HTR-8/SVneo (cell line): ENCODE data around the gene KCTD4.
A peak's percentile ranks its signal among the peaks of the same experiment; 100 is the strongest.
"Not testable (repeated sequence)": the region's sequence is repeated elsewhere in the genome, so short reads cannot be mapped to it uniquely, and the experiment has no call there.

Source experiments
- DNase-seq: peaks from one replicate; pipeline ENCODE4 v3.0.0; 2011; ENCODE audit warnings: low spot score, mixed read lengths; ENCODE audit not compliant: insufficient read length
- FAIRE-seq: peaks from 2 replicates; lab custom pipeline; 2011; peaks lifted over from hg19 to GRCh38; lab: Jason Lieb, UNC

KCTD4 gene

DNA sequence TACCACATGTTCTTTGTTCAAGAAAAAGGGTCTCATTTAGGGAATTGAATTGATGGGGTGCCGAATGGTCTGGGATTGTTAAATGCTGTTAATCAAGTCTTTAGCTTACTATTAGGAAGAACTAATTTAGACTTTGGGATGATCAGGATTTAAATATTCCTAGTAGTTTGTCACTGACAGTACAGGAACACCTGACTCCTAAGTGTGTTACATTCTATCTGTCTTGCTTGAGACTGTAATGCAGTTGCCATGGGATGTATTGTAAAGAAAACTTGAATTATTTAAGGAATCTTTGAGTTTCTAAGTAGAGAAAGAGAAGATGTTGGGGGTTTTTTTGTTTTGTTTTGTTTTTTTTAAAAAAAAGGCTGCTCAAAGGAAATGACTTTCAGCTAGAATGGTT is 17.8 kb upstream of the KCTD4 start:
- no peak for FAIRE-seq
- no peak for DNase-seq

DNA sequence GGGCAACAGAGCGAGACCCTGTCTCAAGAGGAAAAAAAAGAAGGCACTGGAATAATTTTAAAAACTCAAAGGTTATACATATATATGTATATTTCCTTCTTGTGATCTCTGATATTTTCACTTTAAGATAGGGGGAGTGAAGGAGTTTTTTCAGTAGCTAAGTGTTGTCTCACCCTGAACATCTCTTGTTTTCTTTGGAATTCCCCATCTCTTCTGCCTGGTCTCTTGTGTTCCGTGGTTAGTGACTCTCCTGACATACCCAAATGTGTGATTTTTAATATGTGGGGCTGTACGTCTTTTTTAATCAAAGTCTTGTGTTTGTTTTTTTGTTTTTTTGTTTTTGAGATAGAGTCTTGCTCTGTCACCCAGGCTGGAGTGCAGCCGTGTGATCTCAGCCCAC is 15.3 kb upstream of the KCTD4 start:
- DNase-seq (no peak), FAIRE-seq (no peak)

DNA sequence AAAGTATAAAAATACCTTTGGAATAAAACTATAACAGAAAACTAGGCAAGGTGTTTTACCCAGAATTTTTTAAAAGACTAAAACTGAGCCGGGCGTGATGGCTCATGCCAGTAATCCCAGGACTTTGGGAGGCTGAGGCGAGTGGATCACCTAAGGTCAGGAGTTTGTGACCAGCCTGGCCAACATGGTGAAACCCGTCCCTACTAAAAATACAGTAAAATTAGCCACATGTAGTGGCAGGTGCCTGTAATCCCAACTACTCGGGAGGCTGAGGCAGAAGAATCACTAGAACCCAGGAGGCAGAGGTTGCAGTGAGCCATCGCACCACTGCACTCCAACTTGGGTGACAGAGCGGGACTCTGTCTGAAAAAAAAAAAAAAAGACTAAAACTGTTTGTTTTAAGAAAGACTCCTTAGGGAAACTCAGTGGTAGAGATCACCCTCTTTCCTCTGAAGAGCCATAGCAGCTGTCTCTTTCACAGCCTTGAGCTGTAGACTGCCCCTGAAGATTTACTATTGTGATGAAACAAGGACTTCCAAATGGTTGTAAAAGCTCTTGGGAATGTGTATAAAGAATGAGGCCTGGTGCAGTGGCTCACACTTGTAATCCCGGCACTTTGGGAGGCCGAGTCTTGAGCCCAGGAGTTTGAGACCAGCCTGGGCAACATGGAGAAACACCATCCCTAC is 14.7 kb upstream of the KCTD4 start:
- DNase-seq (no peak), FAIRE-seq (no peak)

DNA sequence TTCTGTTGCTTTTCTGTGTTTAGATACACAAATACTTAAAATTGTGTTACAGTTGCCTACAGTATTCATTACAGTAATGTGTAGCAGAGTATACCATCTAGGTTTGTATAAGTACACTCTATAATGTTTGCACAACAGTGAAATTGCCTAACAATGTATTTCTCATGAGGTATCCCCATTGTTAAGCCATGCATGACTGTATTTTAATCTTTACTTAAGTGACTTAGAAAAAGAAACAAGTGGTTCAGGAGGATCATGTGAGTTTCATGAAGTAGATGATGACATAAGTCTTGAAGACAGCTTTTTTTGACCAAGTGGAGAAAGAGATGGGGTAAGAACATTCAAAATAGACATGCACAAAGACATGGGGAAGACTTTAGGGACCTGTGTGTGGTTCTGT is 8.4 kb upstream of the KCTD4 start:
- FAIRE-seq (no peak), DNase-seq (no peak)

DNA sequence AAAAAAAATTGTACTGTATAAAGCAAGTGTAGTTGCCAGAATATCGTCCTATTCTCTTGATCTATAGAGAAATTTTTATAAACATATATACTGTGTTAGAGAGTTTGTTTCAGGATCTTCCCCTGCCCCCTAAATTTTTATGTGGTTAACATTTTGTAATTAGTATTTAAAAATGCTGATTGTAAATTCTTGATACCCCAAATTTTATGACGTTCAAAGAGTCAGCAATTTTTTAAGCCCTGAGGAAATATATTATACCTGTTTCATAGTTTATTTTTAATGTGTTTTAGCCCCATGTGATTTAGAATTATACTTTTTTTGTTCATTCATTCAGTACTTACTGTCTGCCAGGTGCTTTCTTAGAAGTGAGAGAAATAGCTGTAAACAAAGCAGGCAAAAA is 7.3 kb upstream of the KCTD4 start:
- no peak for DNase-seq
- FAIRE-seq, result no peak

DNA sequence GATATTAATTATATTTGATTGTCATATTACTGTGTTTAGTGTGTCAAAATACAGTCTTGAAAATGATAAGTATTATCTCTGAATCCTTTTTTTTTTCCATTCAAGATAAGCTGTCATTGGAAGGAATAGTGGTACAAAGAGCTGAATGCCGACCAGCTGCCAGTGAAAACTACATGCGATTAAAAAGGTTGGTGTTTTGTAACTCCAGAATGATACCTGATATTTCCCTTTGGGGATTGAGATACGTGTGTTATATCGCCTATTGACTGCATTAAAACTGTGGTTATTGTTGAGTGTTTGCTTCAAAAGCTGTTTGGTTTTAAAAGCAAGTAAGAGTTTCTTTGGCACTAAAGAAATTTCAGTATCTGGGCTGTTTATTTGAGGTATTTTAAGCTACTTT is 6.5 kb upstream of the KCTD4 start:
- FAIRE-seq (no peak), DNase-seq (no peak)

DNA sequence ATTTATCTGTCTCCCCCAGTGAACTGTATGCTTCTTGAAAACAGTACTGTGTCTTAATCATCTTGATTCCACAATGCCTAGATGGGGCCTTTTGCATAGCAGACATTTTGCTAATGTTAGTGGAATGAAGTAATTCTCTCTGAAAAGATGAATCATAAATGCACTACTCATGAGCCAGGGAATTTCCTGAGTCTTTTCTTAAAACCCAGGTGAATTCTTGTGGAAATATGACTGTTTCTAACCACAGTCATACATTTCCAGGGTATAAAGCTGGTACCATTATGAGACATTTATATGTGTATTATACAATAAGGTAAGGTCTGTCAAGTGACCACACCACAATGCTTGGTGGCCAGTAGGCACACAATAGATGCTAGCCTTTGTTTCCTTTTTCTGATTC is 5.5 kb upstream of the KCTD4 start:
- DNase-seq, result peak; percentile 52
- FAIRE-seq, result no peak

DNA sequence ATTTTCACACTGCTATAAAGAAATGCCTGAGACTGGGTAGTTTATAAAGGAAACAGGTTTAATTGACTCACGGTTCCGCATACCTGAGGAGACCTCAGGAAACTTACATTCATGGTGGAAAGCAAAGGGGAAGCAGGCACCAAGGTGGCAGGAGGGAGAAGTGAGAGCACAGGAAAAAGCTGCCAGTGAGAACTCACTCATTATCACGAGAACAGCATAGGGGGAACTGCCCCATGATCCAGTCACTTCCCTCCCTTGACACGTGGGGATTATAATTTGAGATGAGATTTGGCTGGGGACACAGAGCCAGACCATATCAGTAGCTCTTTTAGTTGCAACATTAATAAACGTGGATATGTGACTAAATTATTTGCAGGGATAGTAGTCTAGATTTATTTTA is 4.3 kb upstream of the KCTD4 start:
- DNase-seq, result no peak
- FAIRE-seq, result no peak

DNA sequence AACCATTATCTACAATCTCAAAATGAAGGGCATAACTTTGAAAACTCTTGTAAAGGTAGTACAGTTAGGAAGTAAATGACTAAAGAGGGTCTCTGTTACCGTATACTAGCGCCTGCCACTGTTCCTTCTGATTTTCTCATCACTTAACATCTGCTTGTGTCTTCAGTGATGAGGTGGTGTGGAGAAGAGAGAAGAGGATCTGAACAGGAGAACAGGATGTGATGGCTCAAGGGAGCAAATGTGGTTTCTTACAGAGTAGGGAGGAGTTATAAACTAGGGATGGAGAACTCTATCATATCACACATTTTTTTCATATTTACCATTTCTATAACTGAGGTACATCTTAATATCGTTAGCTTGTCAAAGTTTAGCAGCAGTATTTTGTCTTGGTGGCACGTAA is 1.1 kb downstream of the KCTD4 start:
- DNase-seq, result no peak
- FAIRE-seq, result no peak

DNA sequence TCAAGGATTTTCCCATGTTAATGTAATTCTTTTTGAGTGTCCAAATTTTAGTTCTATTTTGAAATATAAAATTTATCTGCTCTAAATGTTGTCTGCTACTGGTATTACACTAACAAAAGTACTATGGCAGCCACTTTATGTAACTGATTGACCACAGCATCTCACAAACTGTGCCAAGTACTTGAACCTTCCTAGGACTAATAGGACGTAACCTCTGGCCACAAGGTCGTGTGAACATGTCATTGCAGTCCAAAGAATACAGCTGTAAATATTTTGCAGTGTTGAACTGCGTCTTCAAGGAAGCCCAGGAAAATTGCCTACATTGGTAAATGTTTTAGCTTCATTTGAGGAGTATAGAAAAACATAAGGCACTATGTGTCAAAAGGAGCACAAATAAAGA is 1.9 kb downstream of the KCTD4 start:
- no peak for FAIRE-seq
- DNase-seq, result no peak

DNA sequence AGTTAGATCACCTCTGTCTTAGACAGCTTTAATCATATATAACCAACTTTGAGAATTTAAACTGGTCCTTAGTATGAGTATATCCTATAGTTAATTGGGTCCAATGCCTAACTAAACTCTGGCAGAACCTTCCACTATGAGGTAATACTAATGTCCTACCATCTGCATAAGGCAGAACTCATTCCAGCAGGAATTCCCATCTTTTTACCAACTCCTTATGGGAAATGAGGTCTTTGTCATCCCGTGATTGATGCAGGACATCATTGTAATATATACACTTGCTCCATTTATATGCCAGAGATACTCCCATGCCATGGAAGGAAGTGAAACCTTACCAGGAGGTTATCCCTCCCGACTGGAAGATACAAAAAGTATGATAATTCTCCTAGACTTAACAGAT is 2.8 kb downstream of the KCTD4 start:
- no peak for DNase-seq
- no peak for FAIRE-seq

DNA sequence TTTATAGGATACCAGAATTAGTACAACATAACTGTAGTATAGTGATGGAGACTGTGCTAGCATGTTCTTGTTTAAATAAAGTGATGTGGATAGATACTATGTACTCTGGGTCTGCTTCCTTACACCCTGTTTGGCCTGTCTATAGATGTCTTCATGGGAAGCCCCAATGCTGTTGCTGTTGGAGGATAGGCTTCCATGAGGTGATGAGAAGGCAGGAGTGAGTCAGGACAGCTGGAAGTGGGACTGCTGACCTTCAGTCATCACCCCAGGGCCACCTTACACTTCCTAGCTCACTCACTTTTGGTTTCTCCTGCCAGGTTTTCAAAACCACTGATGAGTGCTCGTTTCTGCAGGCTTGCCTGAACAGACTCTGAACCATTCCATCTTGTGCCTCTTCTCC is 4.2 kb downstream of the KCTD4 start:
- no peak for FAIRE-seq
- DNase-seq, result no peak

DNA sequence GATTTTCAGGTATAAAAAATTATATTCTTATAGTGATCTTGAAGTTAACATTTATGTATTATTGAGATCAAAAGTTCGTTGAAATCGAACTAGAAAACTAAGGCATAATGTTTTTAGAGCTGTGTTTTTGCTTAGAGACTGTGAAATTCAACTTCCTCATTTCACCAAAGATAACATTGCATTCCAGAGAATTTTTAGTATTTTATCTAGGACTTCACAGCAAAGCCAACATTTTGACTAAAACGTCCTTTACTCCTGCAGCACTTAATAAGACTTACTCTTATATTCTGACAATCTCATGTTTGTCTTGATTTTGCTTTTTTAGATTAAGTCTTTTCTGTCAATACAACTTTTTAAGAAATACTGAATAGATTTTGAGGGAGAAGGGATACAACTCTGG is 4.7 kb downstream of the KCTD4 start:
- FAIRE-seq (no peak), DNase-seq (no peak)

DNA sequence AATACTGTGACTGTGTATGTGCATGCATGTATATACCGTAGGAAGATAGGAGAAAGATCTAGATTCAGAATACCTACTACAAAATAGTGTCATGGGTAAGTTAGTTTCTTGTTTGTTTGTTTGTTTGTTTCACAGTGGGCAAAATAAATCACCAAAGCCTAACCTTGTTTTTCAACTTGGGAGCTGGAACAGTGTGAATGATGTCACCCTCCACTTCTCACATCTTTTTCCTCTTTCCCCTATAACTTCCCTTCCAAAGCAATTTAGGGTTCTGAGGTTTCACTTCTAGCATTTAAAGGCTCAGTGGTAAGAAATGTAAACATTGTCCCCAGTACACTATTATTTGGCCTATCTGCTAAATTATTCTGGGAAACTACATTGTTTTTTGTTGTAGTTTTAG is 5.4 kb downstream of the KCTD4 start:
- no peak for DNase-seq

DNA sequence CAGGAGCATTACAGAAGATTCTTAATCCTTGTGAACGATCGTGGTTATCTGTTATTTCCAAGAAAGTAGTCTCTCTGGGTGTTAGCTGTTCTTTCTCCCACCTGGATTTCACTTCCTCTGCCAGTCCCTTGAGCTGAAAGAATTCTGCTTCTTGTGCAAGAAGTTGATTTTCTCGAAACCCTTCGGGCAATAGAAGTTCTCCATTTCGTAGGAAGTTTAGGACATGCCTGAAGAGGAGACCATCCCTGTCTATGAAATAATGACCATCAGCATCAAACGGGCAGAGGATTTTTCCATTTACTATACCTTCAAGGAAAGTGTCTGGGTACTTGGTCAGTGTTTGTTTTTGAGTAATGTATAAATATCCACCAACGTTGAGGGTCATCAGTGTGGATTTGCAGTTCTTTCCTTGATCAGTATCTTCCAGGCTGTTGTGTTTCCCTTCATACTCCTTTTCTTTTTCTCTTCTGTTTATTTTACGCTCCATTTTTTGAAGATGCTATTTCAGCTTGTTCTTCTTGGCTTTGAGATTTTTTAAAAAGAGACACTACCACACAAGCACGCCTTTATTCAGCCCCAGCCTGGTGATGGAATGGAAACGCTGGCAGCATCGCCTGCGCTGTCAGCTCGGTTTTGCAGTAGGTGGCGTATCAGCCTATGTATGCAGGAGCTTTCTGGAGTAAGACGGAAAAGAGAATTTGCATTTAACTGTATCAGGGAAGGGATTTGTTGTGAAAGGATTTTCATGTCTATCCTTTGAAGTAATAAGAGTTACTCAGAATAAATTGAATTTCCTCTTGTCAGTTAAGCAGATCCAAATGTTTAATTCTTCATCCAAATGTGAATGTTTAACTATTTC is 6.5 kb downstream of the KCTD4 start:
- FAIRE-seq (no peak), DNase-seq (no peak)

More for the DNA sequence above, 5.4 kb downstream of the KCTD4 start:
- no peak for FAIRE-seq

DNA sequence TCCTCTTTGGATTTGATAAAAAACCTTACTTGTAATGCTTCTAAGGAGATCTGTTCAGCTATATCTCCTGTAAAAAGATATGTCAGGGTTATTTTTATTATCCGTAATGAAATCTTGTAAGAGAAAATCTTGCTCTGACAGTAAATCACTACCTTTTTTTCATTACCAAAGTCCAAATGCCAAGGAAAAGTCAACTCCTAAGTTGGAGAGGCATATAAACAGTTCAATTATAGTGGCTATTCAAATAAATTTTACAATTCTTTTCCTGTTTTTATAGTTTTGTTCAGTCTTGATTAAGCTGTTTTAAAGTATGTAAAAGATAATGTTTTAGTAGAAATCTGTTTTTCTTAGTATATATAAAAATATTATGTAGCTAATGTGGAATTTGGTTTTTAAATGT is 9.0 kb downstream of the KCTD4 start:
- DNase-seq, result no peak
- no peak for FAIRE-seq

DNA sequence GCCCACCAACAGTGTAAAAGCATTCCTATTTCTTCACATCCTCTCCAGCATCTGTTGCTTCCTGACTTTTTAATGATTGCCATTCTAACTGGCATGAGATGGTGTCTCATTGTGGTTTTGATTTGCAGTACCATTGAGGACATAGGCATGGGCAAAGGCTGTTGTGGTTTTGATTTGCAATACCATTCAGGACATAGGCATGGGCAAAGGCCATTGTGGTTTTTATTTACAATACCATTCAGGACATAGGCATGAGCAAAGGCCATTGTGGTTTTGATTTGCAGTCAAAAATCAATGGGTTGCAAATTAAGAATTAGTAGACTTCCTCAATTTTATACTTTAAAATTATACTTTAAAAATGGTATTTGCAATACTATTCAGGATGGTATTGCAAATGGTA is 11.3 kb downstream of the KCTD4 start:
- not testable (repeated sequence) for DNase-seq, FAIRE-seq

DNA sequence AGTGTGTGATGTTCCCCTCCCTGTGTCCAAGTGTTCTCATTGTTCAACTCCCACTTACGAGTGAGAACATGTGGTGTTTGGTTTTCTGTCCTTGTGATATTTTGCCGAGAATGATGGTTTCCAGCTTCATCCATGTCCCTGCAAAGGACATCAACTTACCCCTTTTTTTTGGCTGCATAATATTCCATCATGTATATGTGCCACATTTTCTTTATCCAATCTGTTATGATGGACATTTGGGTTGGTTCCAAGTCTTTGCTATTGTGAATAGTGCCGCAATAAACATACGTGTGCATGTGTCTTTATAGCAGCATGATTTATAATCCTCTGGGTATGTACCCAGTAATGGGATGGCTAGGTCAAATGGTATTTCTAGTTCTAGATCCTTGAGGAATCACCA is 11.8 kb downstream of the KCTD4 start:
- not testable (repeated sequence) for DNase-seq, FAIRE-seq

DNA sequence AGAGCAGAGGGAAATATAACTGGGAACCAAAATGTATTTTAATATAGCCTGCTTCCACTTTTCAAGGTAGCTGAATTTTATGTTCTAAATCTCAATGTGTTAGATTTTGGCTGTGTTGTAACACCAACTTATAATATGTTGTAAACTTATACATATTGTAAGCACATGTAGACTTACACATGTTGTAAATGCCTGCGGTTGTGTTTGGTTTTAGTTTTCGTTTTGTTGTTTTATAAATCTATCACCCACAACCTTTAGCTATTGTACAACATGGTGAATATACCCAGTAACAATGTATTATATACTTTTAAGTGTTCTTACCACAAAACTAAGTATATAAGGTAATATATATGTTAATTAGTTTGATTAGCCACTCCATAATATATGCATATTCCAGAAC is 15.6 kb downstream of the KCTD4 start:
- no peak for FAIRE-seq

DNA sequence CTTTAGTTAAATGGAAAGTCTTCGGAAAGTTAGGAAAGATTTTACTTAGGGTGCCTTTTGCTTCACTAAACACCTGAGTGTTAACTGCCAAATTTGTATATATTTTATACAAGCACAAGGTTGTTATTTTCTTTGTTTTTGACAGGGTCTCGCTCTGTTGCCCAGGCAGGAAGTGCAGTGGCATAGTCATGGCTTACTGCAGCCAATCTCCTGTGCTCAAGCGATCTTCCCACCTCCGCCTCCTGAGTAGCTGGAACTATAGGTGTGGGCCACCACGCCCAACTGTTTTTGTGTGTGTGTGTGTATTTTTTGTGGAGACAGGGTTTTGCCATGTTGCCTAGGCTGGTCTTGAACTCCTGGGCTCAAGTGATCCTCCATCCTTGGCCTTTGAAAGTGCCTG is 16.2 kb downstream of the KCTD4 start:
- DNase-seq, result no peak
- FAIRE-seq, result no peak

More for the DNA sequence above, 15.6 kb downstream of the KCTD4 start:
- no peak for DNase-seq

DNA sequence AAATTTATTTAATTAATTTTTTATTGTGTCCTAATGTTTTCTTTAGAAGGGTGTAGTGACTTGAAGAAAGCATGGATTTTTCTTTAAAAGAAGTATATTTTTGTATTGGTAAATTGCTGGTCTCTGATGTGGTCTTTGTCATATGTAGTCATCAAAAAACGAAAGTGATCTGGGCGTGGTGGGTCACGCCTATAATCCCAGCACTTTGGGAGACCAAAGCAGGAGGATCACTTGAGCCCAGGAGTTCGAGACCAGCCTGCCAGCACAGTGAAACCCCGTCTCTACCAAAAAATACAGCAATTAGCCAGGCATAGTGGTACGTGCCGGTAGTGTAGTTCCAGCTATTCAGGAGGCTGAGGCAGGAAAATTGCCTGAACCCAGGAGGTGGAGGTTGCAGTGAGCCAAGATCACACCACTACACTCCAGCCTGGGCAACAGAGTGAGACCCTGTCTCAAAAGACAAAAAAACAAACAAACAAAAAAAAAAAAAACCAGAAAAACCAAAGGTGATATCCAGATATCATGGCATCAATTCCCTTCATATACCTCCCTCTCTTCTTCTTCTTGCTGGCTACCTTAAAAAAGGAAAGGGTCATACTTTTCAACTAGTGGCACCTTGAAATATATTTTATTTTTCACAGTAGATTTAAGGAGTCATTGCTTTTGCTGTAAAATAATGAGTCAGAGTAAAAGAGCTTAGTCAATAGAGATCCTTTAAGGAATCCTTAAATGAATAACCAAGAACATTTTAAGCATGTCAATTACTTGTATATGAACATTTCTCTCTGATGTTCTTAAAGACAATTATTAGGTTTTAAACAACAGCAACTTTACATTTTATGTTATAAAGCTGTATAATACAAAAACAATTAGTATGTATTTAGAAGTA is 19.9 kb downstream of the KCTD4 start:
- DNase-seq, result no peak
- no peak for FAIRE-seq
